ENCODE results near the gene PARD3B. TPM values are rescaled to one million over a fixed set of nuclear protein-coding genes. Genes with fewer than 3 reads are reported as not detected.

PARD3B gene
- total RNA-seq, 1 experiment from 2014 or later = 2.0 TPM

DNA sequence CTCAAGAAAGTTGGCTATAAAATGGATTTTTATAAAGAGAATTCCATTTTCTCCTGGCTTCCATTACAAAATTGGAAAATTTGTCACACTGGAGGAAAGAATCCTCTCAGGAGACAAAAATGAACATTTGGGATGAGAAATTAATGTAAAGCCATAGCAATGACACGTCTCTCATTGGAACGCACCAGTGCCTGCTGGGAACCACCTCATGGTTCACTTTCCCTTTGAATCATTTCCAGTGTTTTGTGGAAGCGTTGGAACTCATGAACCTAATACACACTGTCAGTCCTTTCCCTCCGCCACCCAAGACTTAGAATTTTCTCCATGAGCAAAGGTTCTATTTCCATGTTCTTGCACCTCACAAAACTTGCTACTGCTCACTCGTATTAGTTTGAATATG is 1116.0 kb downstream of the PARD3B start (continued):
- TF ChIP-seq MAX (IDR thresholded peaks at IDR 0.05) = no peak
- no peak for TF ChIP-seq ZNF274 (IDR thresholded peaks at IDR 0.05; ENCODE audit: low read depth, low read length)
- TF ChIP-seq FOSL1 (IDR thresholded peaks at IDR 0.05; ENCODE audit: low read depth) = no peak

GRCh38 chr2:205662206-205662965 is 1117.1 kb downstream of the PARD3B start:
- H3K9ac ChIP-seq (ENCODE audit: low read length) = no peak overlapping the region
- no peaks in the 10 kb centered on the region for H3K79me2 ChIP-seq (ENCODE audit: insufficient read depth, low read length)
- no peak overlapping the region for H3K27ac ChIP-seq (ENCODE audit: low read depth, low read length)
- no peaks in the 10 kb centered on the region for H3K4me1 ChIP-seq (ENCODE audit: control insufficient read depth in 1 of 2, insufficient read depth in 2 of 2, low read length in 2 of 2)
- H3K27me3 ChIP-seq (ENCODE audit: insufficient read depth, low read length) = peaks cover 6% of the 10 kb centered on the region
- H3K36me3 ChIP-seq (ENCODE audit: control insufficient read depth in 1 of 2, insufficient read depth in 2 of 2, low read length in 2 of 2) = no peaks in the 10 kb centered on the region
- BruUV-seq (replicated peaks) = no TSS peak
- H2AFZ ChIP-seq (ENCODE audit: low read depth, low read length, poor library complexity, severe bottlenecking) = no peak overlapping the region
- CTCF ChIA-PET = interaction anchor here (1.5 kb wide), 1 partner anchor 14 kb away, joined by 3 read pairs; no protein-coding TSS in a partner anchor
- no peak overlapping the region for H3K4me3 ChIP-seq (replicated peaks in 1 of 2; ENCODE audit: low read depth in 1 of 2, low read length in 2 of 2)
- no peak for TF ChIP-seq JUND (IDR thresholded peaks at IDR 0.05)
- no peak for TF ChIP-seq TCF7L2 (IDR thresholded peaks at IDR 0.05; ENCODE audit: borderline replicate concordance, extremely low read depth, insufficient read depth, insufficient read length)
- TF ChIP-seq, protein P1, sequence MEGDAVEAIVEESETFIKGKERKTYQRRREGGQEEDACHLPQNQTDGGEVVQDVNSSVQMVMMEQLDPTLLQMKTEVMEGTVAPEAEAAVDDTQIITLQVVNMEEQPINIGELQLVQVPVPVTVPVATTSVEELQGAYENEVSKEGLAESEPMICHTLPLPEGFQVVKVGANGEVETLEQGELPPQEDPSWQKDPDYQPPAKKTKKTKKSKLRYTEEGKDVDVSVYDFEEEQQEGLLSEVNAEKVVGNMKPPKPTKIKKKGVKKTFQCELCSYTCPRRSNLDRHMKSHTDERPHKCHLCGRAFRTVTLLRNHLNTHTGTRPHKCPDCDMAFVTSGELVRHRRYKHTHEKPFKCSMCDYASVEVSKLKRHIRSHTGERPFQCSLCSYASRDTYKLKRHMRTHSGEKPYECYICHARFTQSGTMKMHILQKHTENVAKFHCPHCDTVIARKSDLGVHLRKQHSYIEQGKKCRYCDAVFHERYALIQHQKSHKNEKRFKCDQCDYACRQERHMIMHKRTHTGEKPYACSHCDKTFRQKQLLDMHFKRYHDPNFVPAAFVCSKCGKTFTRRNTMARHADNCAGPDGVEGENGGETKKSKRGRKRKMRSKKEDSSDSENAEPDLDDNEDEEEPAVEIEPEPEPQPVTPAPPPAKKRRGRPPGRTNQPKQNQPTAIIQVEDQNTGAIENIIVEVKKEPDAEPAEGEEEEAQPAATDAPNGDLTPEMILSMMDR (IDR thresholded peaks at IDR 0.05 in 2 of 3, conservative IDR thresholded peaks at IDR 0.05 in 1 of 3; ENCODE audit: borderline replicate concordance in 1 of 3, insufficient read depth in 1 of 3, low read depth in 2 of 3, low read length in 2 of 3) = no peak
- TF ChIP-seq SIN3A (IDR thresholded peaks at IDR 0.05; ENCODE audit: low read depth) = no peak
- no peak for TF ChIP-seq CBX3 (IDR thresholded peaks at IDR 0.05; ENCODE audit: low read depth)
- TF ChIP-seq EGR1 (IDR thresholded peaks at IDR 0.05; ENCODE audit: low read depth) = no peak
- no peak for TF ChIP-seq FOSL1 (IDR thresholded peaks at IDR 0.05; ENCODE audit: low read depth)
- TF ChIP-seq SRF (IDR thresholded peaks at IDR 0.05; ENCODE audit: low read depth) = no peak
- TF ChIP-seq POLR2A (IDR thresholded peaks at IDR 0.05; ENCODE audit: borderline replicate concordance, extremely low read depth, insufficient read depth, insufficient read length) = no peak
- no peak for TF ChIP-seq CEBPB (IDR thresholded peaks at IDR 0.05; ENCODE audit: low read depth)
- TF ChIP-seq YY1 (IDR thresholded peaks at IDR 0.05; ENCODE audit: extremely low read depth, insufficient replicate concordance, low read depth, low read length) = no peak
- no peak for TF ChIP-seq POLR2AphosphoS5 (IDR thresholded peaks at IDR 0.05; ENCODE audit: low read depth, low read length)
- no peak for TF ChIP-seq RAD21 (IDR thresholded peaks at IDR 0.05; ENCODE audit: low read depth)
- TF ChIP-seq, protein P2, sequence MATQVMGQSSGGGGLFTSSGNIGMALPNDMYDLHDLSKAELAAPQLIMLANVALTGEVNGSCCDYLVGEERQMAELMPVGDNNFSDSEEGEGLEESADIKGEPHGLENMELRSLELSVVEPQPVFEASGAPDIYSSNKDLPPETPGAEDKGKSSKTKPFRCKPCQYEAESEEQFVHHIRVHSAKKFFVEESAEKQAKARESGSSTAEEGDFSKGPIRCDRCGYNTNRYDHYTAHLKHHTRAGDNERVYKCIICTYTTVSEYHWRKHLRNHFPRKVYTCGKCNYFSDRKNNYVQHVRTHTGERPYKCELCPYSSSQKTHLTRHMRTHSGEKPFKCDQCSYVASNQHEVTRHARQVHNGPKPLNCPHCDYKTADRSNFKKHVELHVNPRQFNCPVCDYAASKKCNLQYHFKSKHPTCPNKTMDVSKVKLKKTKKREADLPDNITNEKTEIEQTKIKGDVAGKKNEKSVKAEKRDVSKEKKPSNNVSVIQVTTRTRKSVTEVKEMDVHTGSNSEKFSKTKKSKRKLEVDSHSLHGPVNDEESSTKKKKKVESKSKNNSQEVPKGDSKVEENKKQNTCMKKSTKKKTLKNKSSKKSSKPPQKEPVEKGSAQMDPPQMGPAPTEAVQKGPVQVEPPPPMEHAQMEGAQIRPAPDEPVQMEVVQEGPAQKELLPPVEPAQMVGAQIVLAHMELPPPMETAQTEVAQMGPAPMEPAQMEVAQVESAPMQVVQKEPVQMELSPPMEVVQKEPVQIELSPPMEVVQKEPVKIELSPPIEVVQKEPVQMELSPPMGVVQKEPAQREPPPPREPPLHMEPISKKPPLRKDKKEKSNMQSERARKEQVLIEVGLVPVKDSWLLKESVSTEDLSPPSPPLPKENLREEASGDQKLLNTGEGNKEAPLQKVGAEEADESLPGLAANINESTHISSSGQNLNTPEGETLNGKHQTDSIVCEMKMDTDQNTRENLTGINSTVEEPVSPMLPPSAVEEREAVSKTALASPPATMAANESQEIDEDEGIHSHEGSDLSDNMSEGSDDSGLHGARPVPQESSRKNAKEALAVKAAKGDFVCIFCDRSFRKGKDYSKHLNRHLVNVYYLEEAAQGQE (IDR thresholded peaks at IDR 0.05; ENCODE audit: low read depth) = no peak
- no peak for TF ChIP-seq ELF1 (IDR thresholded peaks at IDR 0.05; ENCODE audit: borderline replicate concordance, low read depth)
- TF ChIP-seq, protein P3, sequence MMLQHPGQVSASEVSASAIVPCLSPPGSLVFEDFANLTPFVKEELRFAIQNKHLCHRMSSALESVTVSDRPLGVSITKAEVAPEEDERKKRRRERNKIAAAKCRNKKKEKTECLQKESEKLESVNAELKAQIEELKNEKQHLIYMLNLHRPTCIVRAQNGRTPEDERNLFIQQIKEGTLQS (IDR thresholded peaks at IDR 0.05) = no peak
- TF ChIP-seq SP1 (IDR thresholded peaks at IDR 0.05; ENCODE audit: low read depth) = no peak
- TF ChIP-seq EZH2phosphoT487 (IDR thresholded peaks at IDR 0.05; ENCODE audit: borderline replicate concordance) = no peak
- H3K4me2 ChIP-seq (ENCODE audit: low read length) = no peak overlapping the region
- H3K9me3 ChIP-seq (ENCODE audit: control insufficient read depth in 1 of 2, insufficient read depth in 1 of 2, low read depth in 1 of 2, low read length in 2 of 2) = no peaks in the 10 kb centered on the region
- H3K9me2 ChIP-seq (ENCODE audit: insufficient read depth) = no peaks in the 10 kb centered on the region
- ATAC-seq = no peak
- no peaks in the 10 kb centered on the region for H4K20me1 ChIP-seq (ENCODE audit: insufficient read depth)
- RAD21 ChIA-PET (ENCODE audit: low non-redundant PET in 1 of 2, low total read pairs in 2 of 2, uncharacterized antibody in 2 of 2, unreplicated experiment in 2 of 2) = no interaction called here
- DNase-seq (ENCODE audit: low read depth, low spot score) = no peak
- POLR2A ChIA-PET = no interaction called here
- intact Hi-C loops (cut with micrococcal nuclease) = no loop called here
